GM18858 (cell line): ENCODE data around the gene HSF5.

Source experiments
- ATAC-seq: cut with Tn5 transposase; IDR thresholded peaks from one replicate; pipeline ENCODE4 v1.9.1; 2021; ENCODE audit not compliant: unreplicated experiment

Gene HSF5

GRCh38 chr17:58487589-58488427 is at the start of gene HSF5:
TSS of gene HSF5 (minus strand) at chr17:58488408. CDS start at chr17:58488274, 134 bp downstream.
- no peak for ATAC-seq

- no peak for ATAC-seq
Observed at GRCh38 chr17:58537266-58537665, 49.1 kb upstream of the HSF5 start.

- no peak for ATAC-seq
Observed at GRCh38 chr17:58536542-58536941, 48.3 kb upstream of the HSF5 start.

GRCh38 chr17:58535431-58535830 is 47.2 kb upstream of the HSF5 start:
- ATAC-seq = no peak

- ATAC-seq = no peak
Observed at GRCh38 chr17:58534901-58535421, 46.8 kb upstream of the HSF5 start.

GRCh38 chr17:58534331-58534730 is 46.1 kb upstream of the HSF5 start:
- no peak for ATAC-seq

GRCh38 chr17:58533616-58534188 is 45.5 kb upstream of the HSF5 start:
- no peak for ATAC-seq

GRCh38 chr17:58532555-58532951 is 44.3 kb upstream of the HSF5 start:
- ATAC-seq = no peak

- no peak for ATAC-seq
Observed at GRCh38 chr17:58531661-58532554, 43.7 kb upstream of the HSF5 start.

- ATAC-seq = no peak
Observed at GRCh38 chr17:58531122-58531521, 42.9 kb upstream of the HSF5 start.

GRCh38 chr17:58530655-58531054 is 42.4 kb upstream of the HSF5 start:
- no peak for ATAC-seq

- no peak for ATAC-seq
Observed at GRCh38 chr17:58529275-58529674, 41.1 kb upstream of the HSF5 start.

- no peak for ATAC-seq
Observed at GRCh38 chr17:58528443-58528842, 40.2 kb upstream of the HSF5 start.

GRCh38 chr17:58527949-58528348 is 39.7 kb upstream of the HSF5 start:
- ATAC-seq = no peak

GRCh38 chr17:58527306-58527705 is 39.1 kb upstream of the HSF5 start:
- ATAC-seq = no peak

- no peak for ATAC-seq
Observed at GRCh38 chr17:58525239-58525638, 37.0 kb upstream of the HSF5 start.

- ATAC-seq = no peak
Observed at GRCh38 chr17:58521680-58522079, 33.5 kb upstream of the HSF5 start.

GRCh38 chr17:58520843-58521430 is 32.7 kb upstream of the HSF5 start:
- no peak for ATAC-seq

GRCh38 chr17:58517928-58518609 is 29.9 kb upstream of the HSF5 start:
- ATAC-seq = peak; percentile 77

- no peak for ATAC-seq
Observed at GRCh38 chr17:58517378-58517927, 29.2 kb upstream of the HSF5 start.
